ENCODE measurements around the gene DGCR2. TPM values are rescaled to one million over a fixed set of nuclear protein-coding genes. Genes with fewer than 3 reads are reported as not detected.

Gene DGCR2
- total RNA-seq, 2 donors from 2014 or later: 94.3 to 107 TPM

GRCh38 chr22:19114984-19115552, 7.1 kb downstream of the DGCR2 start:
- WGBS: 98% methylated on average over 4 of the region's 4 CpGs
- no peak overlapping the region for H3K4me3 ChIP-seq
- no peak for TF ChIP-seq POLR2AphosphoS5 (IDR thresholded peaks at IDR 0.05)
- no peak for TF ChIP-seq CTCF (IDR thresholded peaks at IDR 0.05)
- TF ChIP-seq POLR2A (IDR thresholded peaks at IDR 0.05): no peak
- DNase-seq (ENCODE audit: low spot score): no peak
- intact Hi-C loops (cut with DNase I): no loop called here
- no peak overlapping the region for H3K27ac ChIP-seq
- peaks cover 4% of the 10 kb centered on the region for H3K4me1 ChIP-seq (replicated peaks)
- no peaks in the 10 kb centered on the region for H3K36me3 ChIP-seq
- no peaks in the 10 kb centered on the region for H3K27me3 ChIP-seq (replicated peaks; ENCODE audit: insufficient read depth)
- H3K9me3 ChIP-seq: no peaks in the 10 kb centered on the region

DNA sequence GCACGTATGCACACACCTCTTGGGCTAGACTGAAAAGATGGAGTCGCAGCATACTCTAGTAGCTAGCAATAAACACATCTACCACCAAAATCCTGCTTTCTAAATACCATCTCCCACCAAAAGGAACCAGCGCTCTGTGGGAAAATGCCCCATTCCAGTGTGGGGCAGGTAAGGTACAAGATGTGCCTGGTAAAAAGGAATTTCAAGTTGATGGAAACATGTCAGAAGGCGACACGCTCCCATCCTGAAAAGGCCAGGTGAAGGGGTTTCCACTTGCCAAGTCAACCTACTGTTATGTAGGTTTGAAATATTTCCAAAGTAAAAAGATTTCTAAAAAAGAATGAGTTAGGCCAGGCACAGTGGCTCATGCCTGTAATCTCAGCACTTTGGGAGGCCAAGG, 8.8 kb downstream of the DGCR2 start:
- Histone ChIP-seq H3K27me3 (replicated peaks; ENCODE audit: insufficient read depth) (no peaks in the 10 kb centered on the region), H3K9me3 (no peaks in the 10 kb centered on the region), H3K27ac (no peak overlapping the region), H3K36me3 (no peaks in the 10 kb centered on the region), H3K4me1 (replicated peaks) (peaks cover 5% of the 10 kb centered on the region), H3K4me3 (no peak overlapping the region)
- intact Hi-C loops (cut with DNase I): no loop called here
- TF ChIP-seq CTCF (IDR thresholded peaks at IDR 0.05) (no peak), POLR2A (IDR thresholded peaks at IDR 0.05) (no peak), POLR2AphosphoS5 (IDR thresholded peaks at IDR 0.05) (no peak)
- DNase-seq (ENCODE audit: low spot score): no peak
- WGBS: 100% methylated on average over 5 of the region's 5 CpGs

GRCh38 chr22:19111584-19111983, 10.6 kb downstream of the DGCR2 start:
- intact Hi-C loops (cut with DNase I): no loop called here
- no peaks in the 10 kb centered on the region for H3K36me3 ChIP-seq
- H3K4me1 ChIP-seq (replicated peaks): peaks cover 5% of the 10 kb centered on the region
- H3K27me3 ChIP-seq (replicated peaks; ENCODE audit: insufficient read depth): no peaks in the 10 kb centered on the region
- no peak for DNase-seq (ENCODE audit: low spot score)
- TF ChIP-seq CTCF (IDR thresholded peaks at IDR 0.05): no peak
- no peak for TF ChIP-seq POLR2AphosphoS5 (IDR thresholded peaks at IDR 0.05)
- TF ChIP-seq POLR2A (IDR thresholded peaks at IDR 0.05): no peak
- WGBS: 95% methylated on average over 3 of the region's 3 CpGs
- no peak overlapping the region for H3K27ac ChIP-seq
- H3K9me3 ChIP-seq: no peaks in the 10 kb centered on the region
- H3K4me3 ChIP-seq: no peak overlapping the region

DNA sequence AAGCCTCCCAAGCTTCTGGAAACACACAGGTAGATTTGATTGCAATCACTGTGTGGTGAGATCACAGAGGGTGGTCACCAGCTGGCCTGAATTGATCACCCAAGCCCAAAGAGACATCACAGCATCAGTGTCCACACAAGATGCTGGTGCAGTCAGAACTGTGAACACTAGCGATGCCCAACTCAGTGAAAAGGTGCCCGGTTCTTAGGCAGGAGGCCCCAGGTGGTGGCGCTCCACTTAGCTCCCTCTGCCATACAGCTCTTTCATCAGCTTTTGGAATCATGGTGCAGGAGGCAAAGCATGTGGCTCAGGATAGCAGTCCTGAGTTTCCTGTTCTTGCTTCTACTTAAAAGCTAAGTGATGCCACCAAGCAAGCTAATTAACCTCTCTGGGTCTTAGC, 11.1 kb downstream of the DGCR2 start:
- no peak for DNase-seq (ENCODE audit: low spot score)
- no peaks in the 10 kb centered on the region for H3K9me3 ChIP-seq
- no peaks in the 10 kb centered on the region for H3K27me3 ChIP-seq (replicated peaks; ENCODE audit: insufficient read depth)
- intact Hi-C loops (cut with DNase I): no loop called here
- H3K27ac ChIP-seq: no peak overlapping the region
- TF ChIP-seq POLR2A (IDR thresholded peaks at IDR 0.05): no peak
- TF ChIP-seq CTCF (IDR thresholded peaks at IDR 0.05): no peak
- TF ChIP-seq POLR2AphosphoS5 (IDR thresholded peaks at IDR 0.05): no peak
- no peak overlapping the region for H3K4me3 ChIP-seq
- 89% methylated on average over 3 of the region's 3 CpGs for WGBS
- no peaks in the 10 kb centered on the region for H3K36me3 ChIP-seq
- peaks cover 5% of the 10 kb centered on the region for H3K4me1 ChIP-seq (replicated peaks)

GRCh38 chr22:19110646-19111045, 11.6 kb downstream of the DGCR2 start:
- H3K4me1 ChIP-seq (replicated peaks): peaks cover 5% of the 10 kb centered on the region
- H3K27ac ChIP-seq: no peak overlapping the region
- TF ChIP-seq POLR2A (IDR thresholded peaks at IDR 0.05): no peak
- TF ChIP-seq CTCF (IDR thresholded peaks at IDR 0.05): no peak
- no peak for TF ChIP-seq POLR2AphosphoS5 (IDR thresholded peaks at IDR 0.05)
- intact Hi-C loops (cut with DNase I): no loop called here
- DNase-seq (ENCODE audit: low spot score): no peak
- no peak overlapping the region for H3K4me3 ChIP-seq
- no peaks in the 10 kb centered on the region for H3K36me3 ChIP-seq
- H3K9me3 ChIP-seq: no peaks in the 10 kb centered on the region
- no peaks in the 10 kb centered on the region for H3K27me3 ChIP-seq (replicated peaks; ENCODE audit: insufficient read depth)
